Activated CD8-positive, alpha-beta memory T cell treated with anti-CD3 and anti-CD28 coated beads for 1 hour (primary cell): ENCODE data around the gene SPATA32.
A peak's percentile ranks its signal among the peaks of the same experiment; 100 is the strongest.

Experiments used
- DNase-seq, 2 donors: peaks; one replicate each; pipeline ENCODE4 v3.0.0-alpha.2; 2020; ENCODE audit warnings: low read depth in 1 of 2; ENCODE audit errors: extremely low read depth in 1 of 2

Gene SPATA32

DNA sequence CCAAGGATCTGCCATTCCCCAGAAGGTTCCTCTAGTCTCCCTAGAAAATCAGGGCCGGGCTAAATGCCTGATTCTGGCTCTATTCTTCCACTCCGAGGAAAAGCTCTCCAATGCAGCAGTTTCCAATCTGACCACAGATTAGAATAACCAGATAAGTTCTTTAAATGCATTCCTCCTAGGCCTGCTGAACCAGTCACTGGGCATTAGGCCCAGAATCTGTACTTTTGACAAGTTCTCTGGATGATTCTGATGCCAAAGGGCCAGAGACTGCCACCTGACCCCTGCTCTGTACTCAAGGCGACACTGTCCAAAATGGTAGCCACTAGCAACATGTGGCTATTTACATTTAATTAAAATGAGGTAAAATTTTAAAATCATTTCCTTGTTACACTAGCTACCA, 32.6 kb upstream of the SPATA32 start:
- DNase-seq: no peak

DNA sequence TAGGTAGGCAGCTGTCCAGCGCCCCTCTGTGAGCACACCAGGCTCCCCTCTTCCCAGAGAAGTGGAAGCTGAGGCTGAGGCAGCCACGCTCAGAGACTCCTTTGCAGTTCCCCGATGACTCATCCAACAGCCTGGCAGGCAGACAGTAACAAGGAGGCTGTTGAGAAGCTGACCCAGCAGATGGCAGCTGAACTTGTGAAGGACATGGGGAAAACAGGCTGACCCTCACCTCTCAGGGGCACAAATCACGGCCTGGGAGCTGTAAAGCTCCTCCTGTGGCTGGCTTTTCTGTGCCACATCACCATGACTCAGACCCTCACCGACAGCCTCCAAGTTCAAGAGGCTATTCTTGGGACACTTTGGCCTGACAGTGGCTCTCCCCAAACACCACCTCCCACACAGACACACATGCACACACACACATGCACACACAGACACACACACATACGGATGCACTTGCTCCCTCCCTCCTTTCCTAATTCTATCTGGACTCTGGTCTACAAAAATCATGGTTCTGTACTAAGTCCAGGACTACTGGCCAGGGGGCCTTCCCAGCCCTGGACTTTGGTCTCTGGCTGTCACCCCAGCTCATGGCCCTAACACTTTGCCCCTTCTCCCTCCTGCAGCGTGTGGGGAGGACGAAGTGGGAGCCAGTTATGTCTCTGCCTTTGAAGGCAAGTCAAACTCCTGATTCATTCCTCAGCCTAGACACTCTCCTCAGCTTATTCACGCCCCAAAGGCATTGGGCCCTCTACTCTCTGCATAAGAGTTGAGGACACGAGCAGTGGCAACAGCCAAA, 31.7 kb upstream of the SPATA32 start:
- DNase-seq: no peak

DNA sequence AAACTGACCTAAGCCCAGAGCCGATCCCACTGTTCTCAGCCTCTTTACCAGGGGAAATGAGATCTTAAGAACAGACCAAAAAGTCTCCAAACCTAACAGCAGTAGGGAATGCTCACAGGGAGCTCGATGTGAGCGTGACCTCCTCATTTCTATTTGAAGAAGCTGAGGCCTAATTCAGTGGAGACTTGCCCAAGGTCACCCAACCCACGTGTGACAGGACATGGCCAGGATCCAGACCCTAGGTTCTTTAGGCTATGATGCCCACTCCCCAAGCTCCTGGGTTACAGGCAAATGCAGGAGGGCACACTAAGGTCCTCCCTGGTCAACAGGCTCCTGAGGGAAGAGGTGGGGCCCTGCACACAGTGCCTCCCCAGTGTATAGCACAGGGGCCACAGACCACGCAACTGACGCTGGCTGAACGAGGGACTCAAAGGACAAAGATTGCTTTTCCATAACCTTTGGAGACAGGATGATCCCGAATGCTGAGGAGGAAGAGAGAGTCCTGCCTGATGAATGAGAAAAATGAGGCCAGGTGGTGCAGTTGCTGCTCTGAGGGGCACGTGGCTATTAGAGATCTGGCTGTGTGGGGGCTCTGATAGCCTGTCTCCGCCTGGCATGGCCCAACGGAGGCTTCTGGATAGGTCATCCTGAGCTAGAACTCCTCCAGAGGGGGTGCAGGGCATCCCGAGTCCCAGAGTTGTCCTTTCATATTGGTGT, 31.0 kb upstream of the SPATA32 start:
- DNase-seq: no peak

DNA sequence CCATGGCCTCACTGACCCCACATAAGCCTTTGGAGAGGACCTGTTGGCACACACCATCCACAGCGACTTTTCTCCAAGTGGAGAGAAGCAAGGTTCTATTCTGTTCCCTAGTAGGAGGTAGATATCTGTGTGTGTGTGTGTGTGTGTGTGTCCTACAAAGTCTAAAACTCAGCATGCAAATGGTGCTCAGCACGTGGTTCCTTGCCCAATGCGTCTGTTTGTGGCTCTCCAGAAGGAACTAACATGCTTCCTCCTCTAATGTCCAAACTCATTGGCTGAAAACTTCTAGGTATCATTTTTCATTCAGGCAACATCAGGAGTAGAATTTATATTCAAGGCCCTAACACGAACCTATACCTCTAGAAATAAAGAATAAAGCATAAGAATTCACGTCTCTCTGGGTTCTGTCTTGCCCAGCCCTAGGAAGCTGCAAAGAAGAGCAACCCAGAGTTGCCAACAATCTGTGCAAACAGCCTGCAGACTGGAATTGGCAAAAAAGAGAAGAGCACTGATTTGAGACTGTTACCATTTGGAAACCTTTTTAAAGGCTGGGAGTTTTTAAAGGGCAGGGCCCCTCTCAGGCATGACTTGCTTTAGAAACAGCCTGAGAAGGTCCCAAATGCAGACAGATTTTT, 29.4 kb upstream of the SPATA32 start:
- no peak for DNase-seq

DNA sequence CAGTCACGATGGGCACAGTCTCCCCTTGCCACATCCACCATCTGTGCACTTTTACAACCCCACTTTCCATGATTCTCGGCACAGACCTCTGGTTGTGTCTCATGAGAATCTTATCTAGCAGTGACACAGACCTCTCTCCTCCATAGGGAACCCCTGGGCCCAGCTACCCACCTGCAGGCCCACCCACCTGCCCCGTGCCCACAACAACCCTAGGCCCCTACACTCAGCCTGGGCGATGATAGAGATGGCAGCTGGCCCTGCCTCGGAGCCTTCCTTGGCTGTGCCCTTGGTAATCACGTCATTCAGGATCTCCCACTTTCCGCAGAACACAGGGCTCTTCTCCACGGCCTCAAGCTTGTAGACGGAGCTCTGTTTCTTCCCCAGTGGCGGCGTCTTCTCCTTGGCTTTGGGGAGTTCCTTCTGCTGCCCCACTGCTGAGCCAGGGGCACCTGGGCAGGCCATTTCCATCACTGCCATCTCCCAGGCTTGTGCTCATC, 28.4 kb upstream of the SPATA32 start:
- DNase-seq: no peak

DNA sequence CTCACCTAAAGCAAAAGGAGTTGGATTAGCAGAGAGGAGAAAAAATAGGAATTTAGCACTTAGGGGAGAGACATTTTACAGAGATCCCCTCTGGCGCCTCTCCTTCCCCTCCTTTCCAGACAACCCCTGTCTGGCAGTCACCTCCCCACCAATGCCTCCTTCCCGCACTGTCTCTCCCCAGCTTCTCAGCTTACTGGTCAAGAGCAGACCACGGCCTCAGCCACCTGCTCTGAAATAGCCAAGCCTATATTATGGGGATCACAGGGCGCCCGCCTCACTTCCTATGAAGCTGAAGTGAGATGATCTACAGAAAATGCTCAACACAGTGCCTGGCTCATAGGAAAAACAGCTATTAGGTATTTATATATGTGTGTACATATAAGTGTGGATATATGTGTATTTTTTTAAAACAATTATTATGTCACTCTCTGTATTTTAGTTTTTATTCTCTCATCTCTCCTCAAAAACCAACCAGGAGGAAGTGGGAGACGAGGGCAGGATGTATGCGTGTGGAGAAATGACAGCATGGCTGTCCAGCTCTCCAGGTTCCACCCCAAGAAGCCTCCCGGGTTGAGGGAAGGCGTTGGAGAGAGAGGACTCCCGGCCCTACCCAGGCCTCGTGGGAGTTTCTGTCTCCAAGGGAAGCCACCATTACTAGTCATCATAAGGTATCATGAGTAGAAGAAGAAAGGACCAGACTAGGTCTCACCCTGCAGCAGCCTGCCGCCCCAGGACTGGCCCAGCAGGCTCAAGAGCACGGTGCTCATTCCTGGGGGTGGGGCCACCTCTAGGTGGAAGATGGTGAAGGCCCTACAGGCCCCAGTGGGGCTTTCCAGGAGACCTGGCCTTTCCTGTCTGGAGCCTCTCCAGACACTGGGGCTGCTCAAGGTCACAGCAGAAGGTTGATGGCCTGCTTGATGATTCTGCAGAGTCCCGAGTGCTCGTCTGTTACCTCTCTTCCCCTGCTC, 27.7 kb upstream of the SPATA32 start:
- DNase-seq: no peak

DNA sequence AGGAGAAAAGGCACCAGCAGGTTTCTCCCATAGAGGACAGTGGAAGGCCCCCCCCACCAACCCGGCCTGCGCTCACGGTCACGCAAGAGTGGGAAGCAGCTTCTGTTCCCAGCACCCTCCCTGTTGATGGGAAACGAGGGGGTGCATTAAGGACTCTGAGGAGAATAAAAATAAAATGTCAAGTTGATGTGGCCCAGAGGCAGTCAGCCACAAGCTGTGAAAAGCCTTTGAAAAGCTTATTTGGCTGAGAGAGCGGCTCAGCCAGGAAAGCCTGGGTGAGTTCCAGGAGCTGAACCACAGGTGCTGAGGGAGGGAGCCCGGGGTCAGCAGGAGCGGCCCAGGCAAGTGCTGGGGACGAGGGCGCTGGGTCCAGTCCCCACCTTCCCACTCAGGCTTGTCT, 26.9 kb upstream of the SPATA32 start:
- no peak for DNase-seq

DNA sequence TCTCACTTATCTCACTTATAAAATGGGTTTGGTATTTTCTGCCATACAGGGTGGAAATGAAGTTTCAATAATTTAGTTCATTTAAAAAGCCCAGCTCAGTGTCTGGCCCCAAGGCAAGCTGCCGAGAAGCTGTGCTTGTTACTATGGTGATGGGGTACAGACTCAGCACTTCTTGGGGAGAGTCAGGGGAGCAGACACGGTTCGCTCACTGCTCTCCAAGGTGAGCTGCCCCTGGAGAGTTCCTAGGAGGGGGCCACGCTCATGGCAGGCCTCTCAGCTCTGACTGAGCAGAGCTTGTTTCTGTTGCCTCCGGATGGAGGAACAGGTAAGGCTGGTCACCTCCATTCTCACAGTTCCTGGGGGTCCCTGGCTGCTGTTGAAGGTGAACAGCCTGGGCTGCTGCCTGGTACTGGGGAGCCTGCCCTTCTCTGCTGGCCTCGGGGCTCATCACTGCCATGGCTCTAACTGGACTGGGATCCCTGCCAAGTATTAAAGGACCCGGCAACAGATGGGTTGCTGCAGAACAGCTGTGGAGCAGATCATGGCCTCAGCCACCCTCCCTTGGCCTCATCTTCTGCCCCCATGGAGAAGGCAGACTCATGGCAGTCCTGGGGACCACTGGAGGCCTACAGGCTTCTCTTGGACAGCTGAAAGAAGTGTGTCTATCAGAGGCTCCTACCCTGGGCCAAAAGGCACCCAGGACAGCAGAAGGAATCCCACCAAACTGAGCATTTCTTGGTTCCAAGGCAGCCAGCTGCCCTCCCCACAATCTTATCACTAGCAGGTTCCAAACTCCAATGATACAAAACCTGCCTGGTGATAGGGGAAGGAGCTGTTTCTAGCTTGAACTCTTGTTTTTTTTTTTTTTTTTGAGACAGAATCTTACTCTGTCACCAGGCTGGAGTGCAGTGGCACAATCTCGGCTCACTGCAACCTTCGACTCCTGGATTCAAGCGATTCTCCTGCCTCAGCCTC, 25.9 kb upstream of the SPATA32 start:
- DNase-seq: no peak

DNA sequence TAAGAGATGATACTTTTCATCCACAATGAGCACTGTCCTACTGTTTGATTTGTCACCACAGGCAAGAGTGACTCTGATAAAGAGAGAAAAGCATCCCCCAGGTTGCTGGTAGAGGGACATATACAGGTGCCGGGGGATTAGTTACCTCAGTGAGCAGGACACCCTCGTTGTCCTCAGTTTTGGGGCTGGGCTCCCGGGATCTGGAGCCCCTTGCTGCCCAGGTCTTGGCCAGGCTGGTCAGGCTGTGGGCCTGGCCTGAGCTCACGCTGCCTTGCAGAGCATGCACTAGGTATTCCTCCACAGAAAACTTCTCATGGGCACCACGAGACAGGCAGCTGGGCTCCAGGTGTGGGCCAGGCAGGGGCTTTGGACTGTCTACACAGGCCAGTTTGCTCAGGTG, 24.4 kb upstream of the SPATA32 start:
- no peak for DNase-seq

DNA sequence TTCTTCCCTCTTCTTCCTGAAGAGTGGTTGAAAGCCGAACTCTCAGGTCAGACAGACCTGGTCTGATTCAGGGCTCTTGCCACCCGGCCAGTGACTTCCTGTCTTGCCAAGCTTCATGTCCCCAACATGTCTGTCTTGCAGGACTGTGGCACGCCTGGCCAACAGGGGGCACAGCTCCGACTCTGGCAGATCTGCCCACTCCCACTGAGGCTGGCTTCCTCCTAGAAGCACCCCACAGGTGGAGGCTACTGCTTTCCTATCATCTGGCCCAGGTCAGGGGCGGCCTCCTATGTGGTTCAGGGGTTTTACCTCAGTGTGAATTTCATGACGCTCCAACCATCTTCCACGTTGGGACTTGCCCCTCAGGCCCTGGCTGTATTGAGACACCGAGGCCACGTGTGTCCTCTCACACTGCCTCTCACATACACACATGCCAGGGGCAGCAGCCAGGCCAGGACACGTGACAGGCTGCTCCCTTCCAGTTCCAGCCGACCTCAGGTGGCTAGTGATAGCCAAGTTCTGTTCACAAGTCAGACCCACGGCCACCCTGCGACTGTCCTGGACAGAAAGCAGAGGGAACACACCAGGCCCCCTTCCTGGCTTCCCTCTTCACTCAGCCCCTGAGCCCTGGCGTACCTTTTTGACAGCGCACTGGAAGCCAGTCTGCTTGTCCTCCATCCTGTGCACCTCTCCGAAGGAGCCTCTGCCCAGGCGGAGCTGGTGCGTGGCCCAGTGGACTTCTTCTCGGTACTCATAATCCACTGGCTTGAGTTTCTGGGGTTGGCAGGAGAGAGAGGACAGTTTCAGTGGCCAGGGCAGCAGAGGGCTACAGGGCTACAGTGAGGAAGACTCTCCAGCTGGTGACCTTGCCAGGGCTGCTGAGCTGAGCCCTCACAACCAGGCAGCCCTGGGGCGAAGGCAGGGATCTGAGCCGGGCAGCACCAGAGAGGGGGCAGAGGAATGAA, 22.6 kb upstream of the SPATA32 start:
- DNase-seq: no peak

DNA sequence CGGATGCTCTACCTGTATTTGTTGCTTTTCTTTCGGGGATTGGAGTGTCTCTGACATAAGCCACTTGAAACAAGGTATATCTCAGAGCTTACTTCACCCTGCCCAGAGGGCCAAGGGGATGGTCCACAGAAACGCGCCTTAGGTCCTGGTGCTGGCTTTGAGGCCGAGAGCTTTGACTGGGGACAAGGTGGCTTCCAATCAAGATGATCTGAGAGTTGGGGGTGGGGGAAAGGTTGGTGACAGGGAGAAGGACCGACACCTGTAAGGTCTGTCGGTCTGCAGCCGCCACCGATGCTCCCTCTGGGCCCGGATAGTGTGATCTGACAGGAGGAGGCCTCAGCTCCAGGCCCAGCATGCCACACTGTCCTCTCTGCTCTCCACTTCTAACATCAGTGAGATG, 21.8 kb upstream of the SPATA32 start:
- DNase-seq: no peak

DNA sequence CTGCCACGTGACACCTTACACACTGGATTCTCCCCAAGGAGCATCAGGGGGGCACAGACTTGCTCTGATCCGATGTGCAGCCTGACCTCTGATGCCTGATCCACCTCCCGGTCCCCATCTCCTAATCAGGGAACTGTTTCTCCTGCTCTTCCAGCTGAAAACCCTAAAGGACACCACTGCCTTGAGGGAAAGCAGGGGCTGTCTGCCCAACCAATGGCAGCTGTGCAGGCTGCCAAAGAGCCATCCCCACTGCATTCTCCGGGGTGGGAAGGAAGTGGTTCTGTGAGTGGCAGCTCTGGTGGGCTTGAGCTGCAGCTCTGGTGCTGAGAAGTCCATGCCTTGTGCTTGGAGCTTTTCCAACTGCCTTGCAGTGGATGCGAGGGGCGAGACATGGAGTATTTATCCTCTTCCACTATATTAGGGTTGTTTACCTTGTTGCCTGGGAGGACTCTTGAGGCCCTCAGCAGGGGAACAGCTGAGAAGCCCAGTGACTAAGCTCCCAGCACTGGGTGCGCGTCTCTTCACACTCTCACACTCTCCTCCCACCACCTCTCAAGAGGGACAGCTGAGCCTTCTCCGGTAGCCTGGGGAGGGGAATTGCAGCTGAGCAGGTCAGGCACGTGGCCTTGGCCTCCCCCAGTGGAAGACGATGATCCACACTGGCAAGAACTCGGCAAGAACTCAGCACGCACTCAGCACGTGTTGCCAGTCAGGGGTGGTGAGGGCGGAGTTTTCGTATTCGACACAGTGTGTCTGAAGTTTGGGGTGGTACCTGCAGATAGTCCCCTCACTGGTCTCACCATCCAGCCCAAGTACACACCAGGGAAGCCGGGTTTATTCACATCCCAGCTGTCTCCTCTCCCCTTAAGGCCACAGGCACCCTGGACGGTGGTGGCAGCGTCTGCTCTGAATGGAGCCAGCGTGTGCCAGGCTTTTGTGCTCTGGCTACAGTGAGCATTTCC, 21.1 kb upstream of the SPATA32 start:
- DNase-seq: no peak

DNA sequence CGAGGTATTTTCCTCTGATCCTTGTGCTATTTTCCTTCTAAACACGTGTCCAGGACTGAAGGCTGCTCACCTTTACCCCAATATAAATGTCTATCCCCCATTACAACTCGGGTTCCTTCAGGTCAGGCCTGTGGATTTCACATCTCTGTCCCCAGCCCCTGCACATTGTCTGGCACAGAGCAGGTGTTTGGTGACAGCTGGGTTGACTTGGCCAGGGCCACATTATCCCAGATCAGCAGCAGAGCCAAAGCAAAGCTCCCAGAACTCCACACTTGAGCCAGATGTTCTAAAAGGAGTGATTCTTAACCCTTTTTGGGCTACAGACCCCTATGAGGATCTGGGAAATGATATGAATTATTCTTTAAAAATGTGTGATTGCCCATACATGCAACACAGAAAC, 18.0 kb upstream of the SPATA32 start:
- no peak for DNase-seq

DNA sequence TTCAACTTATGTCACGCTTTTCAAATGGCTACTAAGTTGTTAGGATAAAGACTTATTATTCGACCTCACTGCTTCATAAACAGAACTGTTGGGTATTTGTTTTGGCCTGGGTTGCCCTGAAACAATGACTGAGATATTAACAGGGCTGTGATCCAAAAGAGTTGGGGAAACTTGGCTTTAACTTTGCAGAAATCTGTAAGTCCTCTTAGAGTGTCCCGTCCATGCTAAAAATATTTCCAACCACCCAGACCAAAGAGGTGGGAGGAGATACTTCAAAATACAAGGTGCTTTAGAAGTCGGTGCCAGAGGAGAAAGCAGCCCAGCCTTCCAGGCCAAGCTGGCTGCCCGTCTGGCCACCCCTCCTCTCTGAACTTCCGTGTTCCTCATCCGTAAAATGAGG, 16.1 kb upstream of the SPATA32 start:
- no peak for DNase-seq

DNA sequence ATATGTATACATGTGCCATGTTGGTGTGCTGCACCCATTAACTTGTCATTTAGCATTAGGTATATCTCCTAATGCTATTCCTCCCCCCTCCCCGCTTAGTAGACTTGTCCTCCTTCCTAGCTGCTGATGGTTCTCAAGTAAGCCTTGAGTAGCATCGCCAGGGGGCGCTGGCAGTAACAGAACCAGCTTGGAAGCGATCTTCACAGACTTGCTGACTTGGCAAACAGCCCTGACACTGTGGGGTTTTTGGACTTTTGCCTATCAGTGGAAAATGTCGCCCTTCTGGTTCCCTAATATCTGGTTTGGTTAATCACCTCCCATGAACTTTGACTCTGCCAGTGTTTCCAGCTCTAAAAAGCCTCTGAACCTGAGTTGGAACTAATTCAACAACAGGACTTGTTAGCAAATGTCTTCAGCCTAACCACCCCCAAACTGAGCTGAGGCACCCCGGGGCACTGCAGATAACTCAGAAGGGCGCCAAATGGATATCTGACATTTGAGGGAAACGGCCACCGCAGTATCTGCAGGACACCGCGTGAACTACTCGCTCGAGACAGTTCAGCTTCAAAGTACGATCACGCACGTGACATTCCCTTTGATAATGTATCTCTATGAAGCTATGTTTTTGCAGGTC, 15.4 kb upstream of the SPATA32 start:
- peak; percentile 74 to 85 for DNase-seq

DNA sequence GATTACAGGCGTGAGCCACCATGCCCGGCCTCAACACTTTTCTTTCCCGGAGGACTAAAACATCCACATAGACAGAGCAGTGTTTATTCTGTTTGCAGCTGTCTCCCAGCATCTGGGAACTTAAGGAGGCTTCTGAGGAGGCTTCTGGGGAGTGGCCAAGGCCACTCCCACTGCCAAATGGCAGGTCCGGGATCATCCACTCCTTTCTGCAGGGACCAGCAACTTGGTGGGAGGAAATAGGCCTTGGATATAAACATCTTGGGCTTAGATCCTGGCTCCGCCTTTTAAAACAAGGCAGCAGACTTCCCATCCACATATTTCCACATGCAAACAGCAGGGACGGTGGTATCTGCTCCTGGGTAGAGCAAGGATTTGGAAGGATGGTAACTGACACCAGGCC, 14.1 kb upstream of the SPATA32 start:
- no peak for DNase-seq

DNA sequence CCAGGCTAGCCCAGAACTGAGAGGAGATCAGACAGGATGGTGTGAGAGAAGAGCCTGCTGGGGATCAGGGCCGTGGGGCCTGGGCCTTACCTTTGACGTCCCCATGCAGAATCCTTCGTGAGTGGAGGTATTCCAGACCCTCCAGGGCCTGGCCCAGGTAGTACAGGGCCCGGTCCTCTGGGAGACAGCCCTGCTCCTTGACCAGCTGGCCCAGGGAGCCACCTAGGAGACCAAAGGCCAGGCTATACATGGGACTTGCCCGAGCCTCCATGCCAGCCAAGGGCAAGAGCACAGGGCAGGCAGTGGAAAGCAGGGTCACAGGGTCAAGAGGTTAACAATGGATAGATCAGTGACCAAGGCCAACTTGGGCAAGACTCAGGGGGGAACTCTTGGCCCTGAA, 12.1 kb upstream of the SPATA32 start:
- DNase-seq: no peak
